ENCODE results near the gene UTS2R.

DNA sequence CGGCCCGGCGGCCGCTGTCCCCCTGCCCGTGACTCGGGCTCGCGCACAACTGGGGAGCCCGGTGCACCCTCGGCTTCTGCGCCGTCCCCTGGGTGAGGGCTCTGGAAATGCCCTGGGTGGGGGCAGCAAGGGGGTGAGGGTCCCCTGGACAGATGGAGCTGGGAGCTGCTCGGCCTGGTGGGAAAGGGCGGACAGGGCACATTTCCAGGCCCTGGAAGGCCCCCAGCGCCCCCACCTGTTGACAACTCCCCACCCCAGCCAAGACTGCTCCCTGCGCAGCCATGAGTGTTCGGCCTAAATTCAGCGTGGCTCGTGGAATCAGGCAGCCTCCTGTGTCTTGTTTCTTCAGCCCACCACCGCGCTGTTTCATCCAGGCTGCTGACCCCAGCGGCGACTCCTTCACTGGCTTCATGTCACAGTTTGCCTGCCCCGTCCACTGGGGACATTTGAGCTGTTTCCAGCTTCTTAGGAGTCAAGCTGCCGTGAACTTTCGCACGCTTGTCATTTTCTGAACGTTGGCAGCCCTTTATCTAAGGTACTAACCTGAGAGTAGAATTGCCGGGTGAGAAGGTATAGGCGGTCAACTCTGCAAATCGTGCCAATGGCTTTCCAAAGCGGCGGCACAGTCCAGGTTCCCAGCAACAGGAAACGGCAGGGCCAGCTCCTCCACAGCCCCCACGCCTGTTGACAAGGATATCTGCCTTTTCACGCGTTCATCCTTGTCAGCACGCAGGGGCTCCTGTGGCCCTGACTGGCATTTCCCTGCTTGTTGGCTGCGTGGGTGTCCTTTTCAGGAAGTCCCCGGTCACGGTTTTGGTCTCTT is 895 bp downstream of the UTS2R start:
- TF ChIP-seq, protein P1, sequence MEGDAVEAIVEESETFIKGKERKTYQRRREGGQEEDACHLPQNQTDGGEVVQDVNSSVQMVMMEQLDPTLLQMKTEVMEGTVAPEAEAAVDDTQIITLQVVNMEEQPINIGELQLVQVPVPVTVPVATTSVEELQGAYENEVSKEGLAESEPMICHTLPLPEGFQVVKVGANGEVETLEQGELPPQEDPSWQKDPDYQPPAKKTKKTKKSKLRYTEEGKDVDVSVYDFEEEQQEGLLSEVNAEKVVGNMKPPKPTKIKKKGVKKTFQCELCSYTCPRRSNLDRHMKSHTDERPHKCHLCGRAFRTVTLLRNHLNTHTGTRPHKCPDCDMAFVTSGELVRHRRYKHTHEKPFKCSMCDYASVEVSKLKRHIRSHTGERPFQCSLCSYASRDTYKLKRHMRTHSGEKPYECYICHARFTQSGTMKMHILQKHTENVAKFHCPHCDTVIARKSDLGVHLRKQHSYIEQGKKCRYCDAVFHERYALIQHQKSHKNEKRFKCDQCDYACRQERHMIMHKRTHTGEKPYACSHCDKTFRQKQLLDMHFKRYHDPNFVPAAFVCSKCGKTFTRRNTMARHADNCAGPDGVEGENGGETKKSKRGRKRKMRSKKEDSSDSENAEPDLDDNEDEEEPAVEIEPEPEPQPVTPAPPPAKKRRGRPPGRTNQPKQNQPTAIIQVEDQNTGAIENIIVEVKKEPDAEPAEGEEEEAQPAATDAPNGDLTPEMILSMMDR (IDR thresholded peaks at IDR 0.05): no peak
- TF ChIP-seq POLR2A (IDR thresholded peaks at IDR 0.05): no peak

All from adrenal gland (tissue), 5 donors.